ENCODE measurements around the gene PHLDB1.

GRCh38 chr11:118705111-118705741 lies 97.8 kb downstream of the PHLDB1 start:
- TF ChIP-seq CTCF (IDR thresholded peaks at IDR 0.05; ENCODE audit: insufficient read depth, low read depth, low read length), result no peak
- no peak for TF ChIP-seq EZH2 (IDR thresholded peaks at IDR 0.05; ENCODE audit: insufficient read depth, low read length)

Data from astrocyte (in vitro differentiated cells and primary cell).